Sciatic nerve (tissue), 2 donors: Measurements from ENCODE around the gene MARS1. TPM values are rescaled to one million over a fixed set of nuclear protein-coding genes. Genes with fewer than 3 reads are reported as not detected.

Source experiments
- ATAC-seq: fragments of 200-7000 bp; cut with Tn5 transposase; one replicate; pipeline ENCODE4 v1.9.1; 2020; ENCODE audit warnings: mild to moderate bottlenecking, moderate library complexity
- DNase-seq: peaks from one replicate; pipeline ENCODE4 v3.0.0-alpha.2; 2020; ENCODE audit warnings: low spot score
- intact Hi-C: fragments of 100-400 bp; cut with DNase I; formaldehyde crosslinking; loops from one replicate; pipeline ENCODE4 v1.14.2; 2022
- total RNA-seq: library from RNA; stranded (reverse); fragmentation: NEBNext Ultra II Directional; extraction: Animal tissue kit (Norgen Biotek cat#: 25700); gene quantifications from one replicate; pipeline ENCODE4 v1.2.1, GENCODE V29; 2021
- donor health status: DM: no; HTN: no; CAD: no.
- donor health status: DM: no; HTN: no; CAD: no.

Gene MARS1
- total RNA-seq, 1 donor from 2014 or later: 121 TPM

- no peak for DNase-seq
- ATAC-seq: no peak
- intact Hi-C loops: no loop called here
These were observed 32.3 kb upstream of the MARS1 start for GRCh38 chr12:57455374-57456144.

- DNase-seq (no peak), ATAC-seq (no peak)
- intact Hi-C loops: no loop called here
These were observed 31.6 kb upstream of the MARS1 start for GRCh38 chr12:57456145-57456700.

DNA sequence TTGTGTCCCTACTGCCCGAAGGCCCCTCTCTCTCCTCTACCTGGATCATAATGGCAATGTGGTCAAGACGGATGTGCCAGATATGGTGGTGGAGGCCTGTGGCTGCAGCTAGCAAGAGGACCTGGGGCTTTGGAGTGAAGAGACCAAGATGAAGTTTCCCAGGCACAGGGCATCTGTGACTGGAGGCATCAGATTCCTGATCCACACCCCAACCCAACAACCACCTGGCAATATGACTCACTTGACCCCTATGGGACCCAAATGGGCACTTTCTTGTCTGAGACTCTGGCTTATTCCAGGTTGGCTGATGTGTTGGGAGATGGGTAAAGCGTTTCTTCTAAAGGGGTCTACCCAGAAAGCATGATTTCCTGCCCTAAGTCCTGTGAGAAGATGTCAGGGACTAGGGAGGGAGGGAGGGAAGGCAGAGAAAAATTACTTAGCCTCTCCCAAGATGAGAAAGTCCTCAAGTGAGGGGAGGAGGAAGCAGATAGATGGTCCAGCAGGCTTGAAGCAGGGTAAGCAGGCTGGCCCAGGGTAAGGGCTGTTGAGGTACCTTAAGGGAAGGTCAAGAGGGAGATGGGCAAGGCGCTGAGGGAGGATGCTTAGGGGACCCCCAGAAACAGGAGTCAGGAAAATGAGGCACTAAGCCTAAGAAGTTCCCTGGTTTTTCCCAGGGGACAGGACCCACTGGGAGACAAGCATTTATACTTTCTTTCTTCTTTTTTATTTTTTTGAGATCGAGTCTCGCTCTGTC is 31.0 kb upstream of the MARS1 start:
- DNase-seq (no peak), ATAC-seq (no peak)
- intact Hi-C loops: no loop called here

GRCh38 chr12:57458665-57459054 is 29.2 kb upstream of the MARS1 start:
- DNase-seq (no peak), ATAC-seq (no peak)
- intact Hi-C loops: no loop called here

DNA sequence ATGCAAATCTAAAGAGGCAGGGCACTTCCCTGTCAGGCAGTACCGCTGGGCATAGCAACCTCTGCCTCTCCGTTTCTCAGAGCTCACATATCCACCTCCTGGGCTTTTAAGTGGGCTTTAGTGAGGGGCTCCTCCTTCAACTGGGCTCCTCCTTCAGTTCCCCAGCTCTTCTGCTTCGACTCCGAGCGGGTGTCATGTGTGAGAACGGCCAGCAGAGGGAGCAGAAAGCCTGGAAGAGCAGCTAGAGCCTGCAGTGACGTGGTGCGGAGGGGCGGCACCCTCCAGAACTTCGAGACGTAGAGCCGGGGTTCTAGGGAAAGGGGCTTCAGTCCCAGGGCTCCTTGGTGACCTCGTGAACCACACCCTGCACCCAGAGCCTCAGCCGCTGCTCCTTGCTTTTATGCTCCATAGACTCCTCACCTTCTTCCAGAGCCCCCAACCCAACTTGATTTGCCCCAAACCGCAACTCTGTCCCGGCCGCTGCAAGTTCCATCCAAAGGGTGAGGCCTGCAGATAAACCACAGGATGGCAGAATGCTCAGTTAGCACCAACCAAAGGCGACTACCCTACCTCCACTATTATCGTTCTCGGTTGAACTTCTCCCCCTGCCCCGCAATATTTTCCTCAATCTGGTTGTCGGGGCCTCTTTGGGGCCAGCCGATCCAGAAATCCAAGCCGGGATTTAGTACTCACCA is 28.7 kb upstream of the MARS1 start:
- ATAC-seq (peak; percentile 71), DNase-seq (peak; percentile 96)
- intact Hi-C loops: no loop called here

DNA sequence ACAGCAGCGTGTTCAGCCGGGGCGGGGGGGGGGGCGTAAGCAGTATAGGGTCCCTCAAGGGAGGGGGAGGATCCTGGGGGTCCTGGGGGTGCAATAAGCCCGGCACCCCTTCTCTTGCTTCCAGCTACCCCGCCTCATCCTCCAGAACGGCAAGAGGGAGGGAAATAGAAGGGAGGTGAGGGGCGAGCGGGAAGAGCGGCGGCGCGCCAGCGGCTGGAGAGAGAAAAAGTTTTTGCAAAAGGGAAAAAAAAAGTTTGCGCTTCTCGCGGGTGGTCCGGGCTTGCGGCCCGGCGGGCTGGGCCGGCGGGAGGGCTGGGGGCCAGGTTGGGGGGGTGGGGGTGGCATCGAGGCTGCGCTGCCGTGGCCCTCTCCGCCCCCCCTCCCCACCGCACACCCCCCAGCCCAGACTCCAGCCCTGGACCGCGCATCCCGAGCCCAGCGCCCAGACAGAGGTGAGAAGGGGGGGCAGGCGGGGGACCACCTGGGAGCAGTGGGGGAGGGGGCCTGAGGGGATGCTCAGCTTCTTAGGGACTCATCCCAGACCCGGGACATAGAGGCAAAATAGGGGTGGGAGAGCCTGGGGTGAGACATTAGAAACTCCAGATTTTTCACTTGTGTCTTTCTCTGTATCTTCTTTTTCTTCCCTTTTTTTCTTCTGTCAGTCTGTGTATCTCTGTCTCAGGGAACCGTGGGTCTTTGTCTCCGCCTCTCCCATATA is 28.0 kb upstream of the MARS1 start, which contains the start of gene GLI1:
Gene GLI1, plus strand, starts transcription at position 36 of the 718 bp plus-strand sequence. CDS start 3,907 bp downstream, outside the sequence.
- ATAC-seq (peak; percentile 25), DNase-seq (no peak)
- intact Hi-C loops: no loop called here

- intact Hi-C loops: no loop called here
- DNase-seq (no peak), ATAC-seq (no peak)
These were observed 27.4 kb upstream of the MARS1 start for GRCh38 chr12:57460468-57460784.

GRCh38 chr12:57460841-57461275 is 27.0 kb upstream of the MARS1 start:
- intact Hi-C loops: no loop called here
- ATAC-seq (peak; percentile 3), DNase-seq (no peak)

DNA sequence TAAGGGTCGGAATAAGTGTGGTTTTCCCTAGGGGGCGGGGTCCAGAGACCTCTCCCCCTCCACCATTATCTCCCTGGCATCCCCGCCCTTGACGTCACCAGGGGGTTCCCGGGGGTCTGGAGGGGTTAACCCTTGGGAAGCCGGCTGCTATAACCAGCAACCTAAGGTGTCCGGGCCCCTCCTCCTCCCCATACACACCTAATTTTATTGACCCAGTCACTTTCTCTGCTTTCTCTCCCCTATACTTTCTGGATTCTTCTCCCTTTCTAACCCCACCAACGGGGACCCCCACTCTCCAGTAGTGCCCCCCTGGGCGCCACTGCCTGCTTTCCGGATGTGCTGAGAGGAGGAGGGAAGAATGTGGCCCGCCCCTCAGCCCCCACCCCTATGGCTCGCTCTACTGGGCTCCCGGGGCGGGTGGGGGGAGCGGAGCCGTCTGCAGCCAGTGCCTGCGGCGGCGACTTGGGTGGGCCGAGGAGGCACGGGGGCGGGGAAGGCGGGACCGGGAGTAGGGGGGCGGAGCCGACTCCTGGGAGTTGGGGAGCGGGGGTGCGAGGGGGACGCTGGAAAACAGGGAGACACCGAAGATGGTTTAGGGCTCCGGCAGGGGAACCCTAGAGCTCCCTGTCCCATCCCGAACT is 26.5 kb upstream of the MARS1 start:
- DNase-seq: peak; percentile 92
- intact Hi-C loops: no loop called here

DNA sequence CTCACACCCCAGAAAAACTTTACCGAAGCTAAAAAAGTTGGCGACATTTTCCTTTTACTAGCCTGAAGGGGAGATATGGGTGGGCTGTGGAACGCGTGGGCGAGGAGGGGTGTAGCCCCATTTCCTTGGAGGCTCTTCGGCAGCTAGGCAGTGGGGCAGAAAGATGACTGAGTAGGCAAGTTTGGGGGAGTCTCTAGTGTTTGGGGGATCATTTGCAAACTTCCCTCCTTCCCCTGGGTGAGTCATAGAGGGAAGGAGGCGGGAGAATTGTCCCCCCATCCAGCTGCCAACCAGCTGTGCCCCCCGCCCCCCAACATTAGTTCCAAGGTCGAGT is 26.0 kb upstream of the MARS1 start:
- ATAC-seq (peak; percentile 13), DNase-seq (no peak)
- intact Hi-C loops: no loop called here

More for the DNA sequence above, 26.5 kb upstream of the MARS1 start:
- ATAC-seq: peak; percentile 85

GRCh38 chr12:57462251-57462911 is 25.5 kb upstream of the MARS1 start:
- intact Hi-C loops: no loop called here
- ATAC-seq (peak; percentile 79), DNase-seq (peak; percentile 92)

DNA sequence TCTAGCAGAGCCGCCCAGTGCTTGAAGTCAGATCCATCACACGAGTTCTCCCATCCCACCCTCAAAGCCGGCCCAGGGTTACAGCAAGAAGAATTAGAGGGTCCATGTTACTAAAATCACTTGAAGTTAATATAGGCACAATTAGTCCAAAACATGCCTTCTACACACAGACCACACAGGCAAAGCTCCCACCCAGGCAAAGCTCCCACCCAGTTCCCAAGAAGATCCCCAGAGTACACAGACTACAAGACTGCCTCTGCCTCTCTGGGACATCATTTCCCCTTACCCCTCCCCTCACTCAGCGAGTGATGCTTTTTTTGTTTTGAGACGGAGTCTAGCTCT is 25.0 kb upstream of the MARS1 start:
- ATAC-seq: no peak
- intact Hi-C loops: no loop called here
- DNase-seq: no peak

- intact Hi-C loops: no loop called here
These were observed 23.3 kb upstream of the MARS1 start for GRCh38 chr12:57464569-57464968.

DNA sequence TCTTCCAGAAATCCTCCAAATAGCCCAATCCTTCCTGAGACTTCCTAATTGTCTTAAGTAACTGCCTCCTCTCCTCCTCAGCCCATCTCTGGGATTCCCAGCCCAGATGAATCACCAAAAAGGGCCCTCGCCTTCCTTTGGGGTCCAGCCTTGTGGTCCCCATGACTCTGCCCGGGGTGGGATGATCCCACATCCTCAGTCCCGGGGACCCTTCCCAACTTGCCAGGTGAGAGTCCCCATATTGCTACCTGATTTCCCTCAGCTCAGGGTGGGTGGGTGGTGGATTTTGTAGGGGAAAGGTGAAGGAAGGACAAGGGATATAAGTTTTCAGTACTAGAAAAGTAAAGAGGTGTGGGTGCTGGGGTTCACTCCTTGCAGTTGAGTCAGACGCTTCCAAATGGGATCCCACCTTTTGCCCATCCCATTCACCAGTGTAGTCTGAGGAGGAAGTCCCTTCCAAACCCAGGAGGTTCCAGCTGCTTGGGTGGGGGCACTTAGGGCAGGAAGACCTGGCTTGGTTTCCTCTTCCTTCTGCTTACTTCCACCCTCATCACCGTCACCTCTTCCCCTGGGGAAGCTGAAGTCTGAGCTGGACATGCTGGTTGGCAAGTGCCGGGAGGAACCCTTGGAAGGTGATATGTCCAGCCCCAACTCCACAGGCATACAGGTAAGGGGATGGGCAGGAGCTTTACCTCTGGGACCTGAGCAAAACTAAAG is 22.7 kb upstream of the MARS1 start:
- intact Hi-C loops: no loop called here
- ATAC-seq: no peak
- DNase-seq: no peak

More at GRCh38 chr12:57464569-57464968, 23.3 kb upstream of the MARS1 start:
- ATAC-seq: no peak
- no peak for DNase-seq

GRCh38 chr12:57465747-57466505 is 21.9 kb upstream of the MARS1 start:
- ATAC-seq: no peak

GRCh38 chr12:57467212-57467874 is 20.5 kb upstream of the MARS1 start:
- ATAC-seq (no peak), DNase-seq (no peak)
- intact Hi-C loops: no loop called here

More at GRCh38 chr12:57465747-57466505, 21.9 kb upstream of the MARS1 start:
- no peak for DNase-seq
- intact Hi-C loops: no loop called here
